Osteocyte (in vitro differentiated cells): Measurements from ENCODE around the gene SLC12A3. TPM values are rescaled to one million over a fixed set of nuclear protein-coding genes. Genes with fewer than 3 reads are reported as not detected.

Source experiments
- DNase-seq: peaks from one replicate; pipeline ENCODE4 v3.0.0; 2021; ENCODE audit warnings: mixed read lengths; ENCODE audit not compliant: unreplicated experiment; ENCODE audit errors: extremely low spot score
- H3K27ac Mint-ChIP-seq: one replicate; pipeline ENCODE4 v1.8.0; 2021; ENCODE audit warnings: mild to moderate bottlenecking, mixed read lengths; ENCODE audit not compliant: unreplicated experiment
- H3K27me3 Mint-ChIP-seq: one replicate; pipeline ENCODE4 v1.8.0; 2021; ENCODE audit warnings: mixed read lengths; ENCODE audit not compliant: unreplicated experiment
- H3K36me3 Mint-ChIP-seq: one replicate; pipeline ENCODE4 v1.8.0; 2021; ENCODE audit warnings: mixed read lengths; ENCODE audit not compliant: unreplicated experiment
- H3K4me1 Mint-ChIP-seq: one replicate; pipeline ENCODE4 v1.8.0; 2021; ENCODE audit warnings: mixed read lengths; ENCODE audit not compliant: unreplicated experiment
- H3K4me3 Mint-ChIP-seq: one replicate; pipeline ENCODE4 v1.8.0; 2021; ENCODE audit warnings: mild to moderate bottlenecking, moderate library complexity, mixed read lengths; ENCODE audit not compliant: unreplicated experiment
- H3K9me3 Mint-ChIP-seq: one replicate; pipeline ENCODE4 v1.8.0; 2021; ENCODE audit warnings: mixed read lengths; ENCODE audit not compliant: unreplicated experiment
- CTCF ChIP-seq: fragments of 200-600 bp; sonication (generic); IDR thresholded peaks from 2 replicates; pipeline ENCODE4 v1.5.0; 2021; ENCODE audit warnings: antibody characterized with exemption, mild to moderate bottlenecking, moderate library complexity
- total RNA-seq: library from RNA; stranded (reverse); gene quantifications from 2 replicates; pipeline ENCODE4 v1.2.1, GENCODE V29; 2021

SLC12A3 gene
- total RNA-seq, 1 donor from 2014 or later, result not detected

GRCh38 chr16:56869513-56870275, 4.7 kb downstream of the SLC12A3 start:
- Mint-ChIP-seq H3K27me3 (no peaks in the 10 kb centered on the region), H3K36me3 (no peaks in the 10 kb centered on the region), H3K27ac (no peak overlapping the region), H3K4me1 (peaks cover 16% of the 10 kb centered on the region), H3K4me3 (no peak overlapping the region), H3K9me3 (no peaks in the 10 kb centered on the region)
- no peak for DNase-seq
- TF ChIP-seq CTCF, result no peak

GRCh38 chr16:56870276-56870888, 5.4 kb downstream of the SLC12A3 start:
- H3K36me3 Mint-ChIP-seq, result no peaks in the 10 kb centered on the region
- no peak overlapping the region for H3K4me3 Mint-ChIP-seq
- TF ChIP-seq CTCF, result no peak
- peaks cover 17% of the 10 kb centered on the region for H3K4me1 Mint-ChIP-seq
- no peaks in the 10 kb centered on the region for H3K27me3 Mint-ChIP-seq
- no peaks in the 10 kb centered on the region for H3K9me3 Mint-ChIP-seq
- no peak overlapping the region for H3K27ac Mint-ChIP-seq
- DNase-seq, result no peak

GRCh38 chr16:56871172-56871593, 6.2 kb downstream of the SLC12A3 start:
- no peak for DNase-seq
- no peak overlapping the region for H3K27ac Mint-ChIP-seq
- H3K4me1 Mint-ChIP-seq, result peaks cover 15% of the 10 kb centered on the region
- H3K27me3 Mint-ChIP-seq, result no peaks in the 10 kb centered on the region
- no peak for TF ChIP-seq CTCF
- no peaks in the 10 kb centered on the region for H3K36me3 Mint-ChIP-seq
- no peak overlapping the region for H3K4me3 Mint-ChIP-seq
- H3K9me3 Mint-ChIP-seq, result no peaks in the 10 kb centered on the region

- H3K9me3 Mint-ChIP-seq, result no peaks in the 10 kb centered on the region
- no peaks in the 10 kb centered on the region for H3K27me3 Mint-ChIP-seq
- H3K27ac Mint-ChIP-seq, result no peak overlapping the region
- no peak for DNase-seq
- H3K4me3 Mint-ChIP-seq, result no peak overlapping the region
- H3K4me1 Mint-ChIP-seq, result peaks cover 13% of the 10 kb centered on the region
- TF ChIP-seq CTCF, result no peak
- H3K36me3 Mint-ChIP-seq, result no peaks in the 10 kb centered on the region
Observed at GRCh38 chr16:56872863-56873391, 7.9 kb downstream of the SLC12A3 start.

- H3K9me3 Mint-ChIP-seq, result no peaks in the 10 kb centered on the region
- no peak for DNase-seq
- TF ChIP-seq CTCF, result no peak
- H3K4me3 Mint-ChIP-seq, result no peak overlapping the region
- H3K36me3 Mint-ChIP-seq, result no peaks in the 10 kb centered on the region
- H3K27ac Mint-ChIP-seq, result no peak overlapping the region
- no peaks in the 10 kb centered on the region for H3K27me3 Mint-ChIP-seq
- peaks cover 13% of the 10 kb centered on the region for H3K4me1 Mint-ChIP-seq
Observed at GRCh38 chr16:56874800-56875199, 9.8 kb downstream of the SLC12A3 start.
